GM03348 (cell line): Measurements from ENCODE around the gene STK24.
A peak's percentile ranks its signal among the peaks of the same experiment; 100 is the strongest.

Experiments
- DNase-seq: peaks from one replicate; pipeline ENCODE4 v3.0.0; 2012; ENCODE audit warnings: low spot score

STK24 gene

GRCh38 chr13:98450539-98451111, 126.3 kb downstream of the STK24 start:
- no peak for DNase-seq

GRCh38 chr13:98450026-98450425, 126.9 kb downstream of the STK24 start:
- no peak for DNase-seq

- no peak for DNase-seq
Measured at GRCh38 chr13:98449273-98449672, 127.6 kb downstream of the STK24 start.

- no peak for DNase-seq
Measured at GRCh38 chr13:98448642-98448928, 128.3 kb downstream of the STK24 start.

- DNase-seq, result peak; percentile 37
Measured at GRCh38 chr13:98447881-98448641, 128.8 kb downstream of the STK24 start.

- no peak for DNase-seq
Measured at GRCh38 chr13:98447130-98447529, 129.8 kb downstream of the STK24 start.

- DNase-seq, result no peak
Measured at GRCh38 chr13:98446234-98446621, 130.7 kb downstream of the STK24 start.

GRCh38 chr13:98445340-98446233, 131.3 kb downstream of the STK24 start:
- peak; percentile 92 for DNase-seq

GRCh38 chr13:98444381-98444780, 132.5 kb downstream of the STK24 start:
- DNase-seq, result no peak

GRCh38 chr13:98443800-98444325, 133.0 kb downstream of the STK24 start:
- DNase-seq, result no peak

GRCh38 chr13:98443329-98443728, 133.6 kb downstream of the STK24 start:
- DNase-seq, result peak; percentile 93

GRCh38 chr13:98442391-98443230, 134.3 kb downstream of the STK24 start:
- no peak for DNase-seq

- DNase-seq, result no peak
Measured at GRCh38 chr13:98441056-98441676, 135.7 kb downstream of the STK24 start.

GRCh38 chr13:98440390-98441055, 136.4 kb downstream of the STK24 start:
- DNase-seq, result no peak

- no peak for DNase-seq
Measured at GRCh38 chr13:98439896-98440295, 137.0 kb downstream of the STK24 start.

- DNase-seq, result no peak
Measured at GRCh38 chr13:98439126-98439828, 137.6 kb downstream of the STK24 start.

- no peak for DNase-seq
Measured at GRCh38 chr13:98438246-98439125, 138.4 kb downstream of the STK24 start.

- DNase-seq, result no peak
Measured at GRCh38 chr13:98436233-98436910, 140.5 kb downstream of the STK24 start.

- DNase-seq, result no peak
Measured at GRCh38 chr13:98435376-98435775, 141.5 kb downstream of the STK24 start.
